GM19035 (cell line): Measurements from ENCODE around the gene GPC3.
"Not testable (repeated sequence)": the region's sequence is repeated elsewhere in the genome, so short reads cannot be mapped to it uniquely, and the experiment has no call there.

Experiments
- ATAC-seq: cut with Tn5 transposase; IDR thresholded peaks from one replicate; pipeline ENCODE4 v1.9.1; 2021; ENCODE audit not compliant: unreplicated experiment

Gene GPC3

DNA sequence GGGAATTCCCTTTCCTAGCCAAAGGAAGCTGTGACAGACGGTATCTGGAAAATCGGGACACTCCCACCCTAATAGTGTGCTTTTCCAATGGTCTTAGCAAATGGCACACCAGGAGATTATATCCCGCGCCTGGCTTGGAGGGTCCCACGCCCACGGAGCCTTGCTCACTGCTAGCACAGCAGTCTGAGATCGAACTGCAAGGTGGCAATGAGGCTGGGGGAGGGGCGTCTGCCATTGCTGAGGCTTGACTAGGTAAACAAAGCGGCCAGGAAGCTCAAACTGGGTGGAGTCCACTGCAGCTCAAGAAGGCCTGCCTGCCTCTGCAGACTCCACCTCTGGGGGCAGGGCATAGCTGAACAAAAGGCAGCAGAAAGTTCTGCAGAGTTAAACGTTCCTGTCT lies 364.0 kb downstream of the GPC3 start:
- not testable (repeated sequence) for ATAC-seq

DNA sequence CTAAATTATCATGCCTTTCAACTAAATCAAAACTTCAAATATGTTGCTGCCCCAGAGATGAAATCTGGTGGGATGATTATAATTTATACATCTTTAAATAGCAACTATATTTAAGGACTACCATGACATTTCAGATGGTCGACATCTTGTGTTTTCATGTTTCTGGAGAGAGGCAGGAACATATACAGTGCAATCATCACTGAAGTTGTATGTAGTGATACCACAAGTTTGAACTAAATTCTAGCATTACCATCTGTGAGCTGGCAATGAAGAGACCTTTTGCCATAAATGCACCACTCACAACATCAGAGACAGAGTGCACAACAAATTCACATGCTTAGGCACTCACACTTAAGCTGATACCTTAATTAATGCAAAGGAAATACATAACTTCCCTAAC lies 373.7 kb downstream of the GPC3 start:
- no peak for ATAC-seq

DNA sequence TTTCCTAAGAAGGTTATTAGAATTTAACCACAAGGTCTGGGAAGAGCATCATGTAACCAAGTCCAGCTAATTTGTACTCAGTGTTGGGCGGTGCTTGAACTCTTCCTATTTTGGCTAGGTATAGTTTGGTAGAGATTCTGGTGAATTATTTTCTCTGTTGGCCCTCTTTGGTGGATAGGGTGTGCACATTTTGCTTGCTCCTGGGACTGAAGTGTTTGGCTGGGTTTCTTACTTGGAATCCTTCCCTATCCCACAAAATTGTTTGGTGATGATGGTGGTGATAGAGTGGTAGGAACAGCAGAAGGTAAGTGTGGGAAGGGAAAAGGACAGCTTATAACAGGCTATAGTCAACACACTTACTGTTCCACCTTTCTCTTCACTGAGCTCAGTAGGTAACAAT lies 375.3 kb downstream of the GPC3 start:
- ATAC-seq, result no peak

DNA sequence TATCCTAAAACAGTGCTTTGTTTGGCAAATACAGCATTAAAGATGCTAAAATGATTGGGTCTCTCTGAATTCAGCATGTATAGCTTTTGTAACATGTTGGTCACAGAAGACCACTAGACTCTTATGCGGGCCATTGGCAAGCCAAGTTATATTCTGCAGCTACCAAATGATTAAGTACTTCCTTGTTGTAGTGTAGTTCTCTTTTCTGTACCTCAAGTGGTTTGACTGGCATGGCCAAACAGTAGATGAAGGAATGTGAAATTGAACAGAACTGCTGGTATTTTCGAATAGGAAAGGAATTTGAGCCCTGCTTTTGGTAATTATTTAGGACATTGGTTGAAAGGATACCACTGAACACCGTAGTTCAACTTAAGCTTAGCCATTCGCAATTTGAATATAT lies 376.2 kb downstream of the GPC3 start:
- ATAC-seq, result no peak

DNA sequence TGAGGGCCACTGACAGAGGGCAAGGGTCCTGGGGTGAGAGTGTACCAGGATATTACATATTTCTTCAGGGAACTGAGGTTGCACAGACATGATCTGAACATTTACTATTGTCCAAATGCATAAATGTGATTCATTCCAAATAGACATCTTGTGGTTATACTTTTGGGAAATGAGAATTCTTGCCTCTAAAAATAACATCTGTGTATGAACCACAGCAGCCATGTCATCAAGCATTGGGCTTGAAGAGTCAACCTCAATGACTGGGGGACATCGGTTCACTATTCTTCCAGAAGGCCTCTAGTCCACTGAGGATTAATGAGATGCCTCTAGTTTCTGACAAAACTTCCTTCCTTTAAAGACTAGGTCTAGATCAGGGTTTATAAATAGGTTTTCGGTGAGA lies 377.0 kb downstream of the GPC3 start:
- ATAC-seq, result no peak

DNA sequence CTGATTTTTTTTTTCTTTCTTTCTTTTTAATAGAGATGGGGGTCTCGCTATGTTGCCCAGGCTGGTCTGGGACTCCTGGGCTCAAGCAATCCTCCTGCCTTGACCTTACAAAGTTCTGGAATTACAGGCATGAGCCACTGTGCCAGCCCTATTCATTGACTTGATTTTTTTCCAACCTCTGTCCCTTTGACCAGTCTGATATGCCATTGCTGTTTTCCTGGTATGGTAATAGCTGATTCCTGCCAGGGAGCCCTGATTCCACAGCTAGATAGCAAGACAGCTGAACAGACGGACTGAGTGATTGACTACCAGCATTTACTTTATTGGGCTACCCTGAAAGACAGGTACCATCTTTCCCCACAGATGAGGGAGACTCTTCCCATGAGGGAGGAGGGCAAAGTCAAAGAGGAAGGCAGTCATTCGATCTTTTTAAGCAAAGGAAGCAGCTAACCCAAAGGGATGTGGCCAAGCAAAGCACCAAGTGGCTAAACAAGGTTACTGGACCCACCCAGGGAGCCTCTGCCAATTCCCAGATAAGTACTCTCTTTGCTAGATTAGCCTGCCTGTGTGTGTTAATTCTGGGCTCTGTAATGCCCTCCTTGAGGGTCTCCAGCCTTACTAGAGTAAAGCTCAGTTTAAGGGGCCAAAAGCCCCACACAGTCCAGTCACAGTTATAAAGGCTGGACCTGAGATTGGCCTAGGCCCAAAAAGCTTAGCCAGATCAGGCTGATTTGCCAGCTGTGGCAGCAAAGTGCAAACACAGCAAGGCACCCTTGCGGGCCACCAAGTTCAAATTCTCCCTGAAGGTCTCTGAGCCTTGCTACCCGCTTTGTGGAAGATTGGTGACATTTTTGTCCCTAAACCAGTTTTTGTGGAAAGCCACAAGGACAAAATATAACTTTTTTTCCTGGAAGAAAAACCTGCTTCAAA lies 377.7 kb downstream of the GPC3 start:
- no peak for ATAC-seq

DNA sequence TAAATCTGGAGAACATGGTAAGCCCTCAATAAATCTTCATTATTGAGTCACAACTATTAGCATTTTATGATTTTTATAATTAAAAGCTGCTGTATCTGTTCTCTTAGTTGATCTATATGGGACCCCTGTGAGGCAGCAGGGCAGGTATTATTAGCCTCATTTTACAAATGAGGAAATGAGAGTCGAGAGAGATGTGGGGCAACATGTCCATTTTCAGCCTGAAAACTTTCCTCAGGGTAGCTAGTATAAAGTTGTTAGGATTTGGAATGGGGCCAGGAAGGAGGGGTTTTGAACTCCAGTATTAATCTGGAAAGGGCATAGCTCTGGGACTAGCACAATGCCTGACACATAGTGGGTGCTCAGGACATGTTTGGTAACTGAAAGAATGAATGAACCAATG lies 378.4 kb downstream of the GPC3 start:
- ATAC-seq, result no peak

DNA sequence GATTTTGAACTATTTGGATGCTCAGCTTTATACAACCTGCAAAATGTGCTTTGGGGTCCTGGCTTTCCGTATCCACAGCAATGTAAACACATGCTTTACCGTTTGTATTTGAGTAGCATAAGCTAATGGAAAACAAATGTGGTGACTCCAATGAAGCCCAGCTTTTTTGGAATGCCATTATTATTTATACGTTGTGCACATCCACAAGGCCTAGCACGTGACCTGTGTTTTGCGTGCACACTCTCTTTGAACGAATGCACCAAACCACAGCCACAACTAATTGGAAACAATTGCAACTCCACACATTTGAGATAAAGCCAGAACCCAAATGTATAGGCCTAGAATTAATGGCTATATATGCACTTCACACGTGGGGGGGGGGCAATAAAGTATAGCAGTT lies 380.6 kb downstream of the GPC3 start:
- ATAC-seq, result no peak

DNA sequence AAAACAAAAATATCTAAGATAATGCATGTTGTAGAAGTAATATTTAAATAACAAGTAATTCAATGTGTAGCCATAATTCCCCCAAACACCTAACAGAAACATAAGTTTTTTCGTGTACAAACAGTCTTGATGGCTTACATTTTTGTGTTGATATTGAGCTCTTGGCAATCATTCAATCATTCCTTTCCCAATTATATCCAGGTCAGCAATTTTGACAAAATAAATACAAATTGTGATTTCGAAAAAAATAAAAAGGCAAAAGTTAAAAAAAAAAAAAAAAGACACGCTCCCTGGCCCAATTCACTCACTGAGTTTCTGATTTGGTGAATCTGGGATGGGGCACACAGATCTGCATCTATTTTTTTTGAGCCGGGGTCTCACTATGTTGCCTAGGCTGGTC lies 382.5 kb downstream of the GPC3 start:
- no peak for ATAC-seq

DNA sequence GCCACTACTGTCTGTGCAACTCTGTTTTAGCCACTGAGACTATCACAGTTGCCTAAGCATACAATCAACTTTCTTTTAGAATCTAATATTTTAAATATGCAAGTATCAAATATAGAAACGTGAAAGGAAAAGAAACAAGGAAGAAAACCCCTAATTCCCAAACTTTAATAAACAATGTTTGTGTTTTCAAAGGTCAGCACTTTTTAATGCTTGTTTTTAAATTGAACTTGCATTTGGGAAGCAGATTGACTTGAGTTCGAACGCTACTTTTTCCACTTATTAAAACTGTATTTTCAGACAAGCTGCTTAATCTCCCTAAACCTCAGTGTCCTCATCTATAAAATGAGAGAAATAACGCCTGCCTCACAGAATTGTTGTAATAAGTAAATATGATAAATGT lies 384.3 kb downstream of the GPC3 start:
- ATAC-seq, result no peak

DNA sequence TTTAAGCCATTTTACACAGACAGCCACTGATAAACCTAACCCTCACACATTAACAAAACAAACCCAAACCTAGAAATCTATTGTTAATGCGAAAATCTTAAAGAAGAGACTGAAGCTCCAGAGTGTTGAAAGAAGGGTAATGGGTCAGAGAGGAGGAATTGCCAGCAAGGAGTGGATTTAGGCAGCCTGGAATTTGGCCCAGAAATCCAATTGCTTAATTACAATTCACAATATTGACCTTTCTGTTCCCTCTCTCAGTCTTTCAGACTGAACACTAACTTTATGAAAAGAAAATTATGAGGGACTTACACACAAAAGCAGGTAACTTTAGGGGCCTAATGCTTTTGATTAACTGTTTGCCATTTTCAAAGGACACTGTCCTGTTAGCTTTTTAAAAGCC lies 384.9 kb downstream of the GPC3 start:
- ATAC-seq, result no peak

DNA sequence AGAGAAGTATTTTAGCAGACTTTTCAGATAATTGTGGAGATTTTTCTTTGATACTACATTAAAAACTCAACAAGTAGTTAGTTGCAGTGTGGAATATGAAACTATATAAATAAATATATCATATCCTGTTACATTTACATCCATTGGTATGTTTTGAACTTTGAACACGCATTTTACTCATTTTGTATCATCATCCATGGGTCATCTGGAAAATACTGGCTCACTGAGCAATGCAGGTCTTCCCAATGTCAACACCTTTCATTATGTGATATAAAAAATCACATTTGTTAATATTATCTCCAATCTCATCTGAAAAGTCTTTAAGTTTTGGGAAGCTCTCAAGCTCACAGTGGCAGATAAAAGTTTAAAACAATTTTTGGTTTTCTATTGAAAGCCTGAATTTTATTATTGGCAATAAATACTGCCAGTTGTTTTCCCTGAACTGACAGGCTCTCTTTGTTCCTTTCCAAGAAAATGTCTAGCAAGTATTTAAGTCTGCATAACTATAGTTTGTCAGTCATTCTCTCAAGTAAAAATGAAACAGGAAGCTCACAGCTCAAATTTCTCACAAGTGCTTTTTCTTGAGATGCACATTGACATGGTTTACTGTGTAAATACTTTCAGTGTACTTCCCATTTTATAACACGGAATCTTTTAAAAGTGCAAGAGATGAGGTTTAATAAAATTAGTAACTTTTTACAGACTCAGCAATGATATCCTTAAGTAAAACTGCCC lies 386.6 kb downstream of the GPC3 start:
- no peak for ATAC-seq

DNA sequence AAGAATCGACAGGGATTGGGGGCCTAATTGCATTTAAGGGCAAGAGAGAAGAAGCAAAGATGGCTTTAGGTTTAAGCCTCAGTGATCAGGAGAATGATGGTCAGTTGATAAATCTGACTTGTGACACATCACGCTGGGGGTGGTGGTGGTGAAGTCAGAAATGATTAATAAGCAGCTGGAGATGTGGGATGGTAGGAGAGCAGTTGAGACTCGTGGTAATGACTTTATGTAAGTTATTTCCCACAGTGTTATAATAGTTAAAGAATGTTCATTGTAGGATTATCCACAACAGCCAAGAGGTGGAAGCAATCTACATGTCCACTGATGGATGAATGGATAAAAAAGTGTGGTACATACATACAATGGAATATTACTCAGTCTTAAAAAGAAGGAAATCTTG lies 391.2 kb downstream of the GPC3 start:
- ATAC-seq, result no peak

DNA sequence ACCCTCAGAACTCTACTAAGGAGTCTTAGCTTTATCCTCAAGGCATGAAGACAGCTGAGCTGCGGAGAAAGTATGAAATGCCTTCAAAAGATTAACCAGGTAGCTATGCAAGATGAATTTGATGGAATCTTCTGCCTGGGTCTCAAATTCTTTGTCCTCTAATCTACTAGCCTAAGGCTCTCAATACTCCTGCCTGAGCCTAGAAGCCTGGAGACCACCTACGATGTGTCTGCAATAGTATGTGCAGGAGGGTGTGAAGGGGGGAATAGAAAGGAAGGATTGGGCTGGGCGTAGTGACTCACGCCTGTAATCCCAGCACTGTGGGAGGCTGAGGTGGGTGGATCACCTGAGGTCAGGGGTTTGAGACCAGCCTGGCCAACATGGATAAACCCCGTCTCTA lies 391.9 kb downstream of the GPC3 start:
- no peak for ATAC-seq

DNA sequence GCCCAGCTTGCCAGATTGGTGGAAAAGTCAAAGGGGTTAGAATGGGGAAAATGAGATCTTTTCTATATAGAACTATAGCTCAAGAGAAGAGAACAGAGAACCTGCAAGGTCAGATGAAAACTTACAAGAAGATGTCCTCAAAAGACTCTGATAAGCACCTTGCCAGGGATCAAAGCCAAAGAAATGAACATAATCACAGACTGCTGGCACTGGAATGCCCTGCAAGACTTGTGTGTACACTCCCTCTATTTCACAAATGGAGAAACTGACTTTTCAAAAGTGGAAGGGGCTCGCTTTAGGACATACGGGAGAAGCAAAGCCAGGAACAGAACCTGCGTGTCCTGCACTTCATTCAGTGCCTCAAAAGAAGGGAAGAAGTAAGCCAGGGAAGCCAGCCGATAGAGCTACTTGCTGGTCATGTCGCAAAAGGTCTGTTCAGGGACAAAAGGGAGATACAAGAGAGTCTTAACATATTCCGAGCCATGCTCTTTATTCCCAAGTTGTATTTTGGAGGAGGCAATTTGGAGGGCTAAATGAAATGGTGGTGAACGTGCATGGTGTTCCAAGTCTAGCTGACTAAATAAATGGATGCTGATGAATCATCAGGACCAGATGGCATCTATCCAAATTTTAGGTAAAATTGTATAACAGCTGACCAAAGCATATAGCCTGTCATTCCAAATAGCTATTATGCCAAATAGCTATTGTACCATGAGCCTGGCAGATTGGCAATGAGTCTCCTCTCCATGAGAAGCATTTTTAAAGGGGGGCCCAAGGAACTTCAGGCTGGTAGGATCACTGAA lies 394.5 kb downstream of the GPC3 start:
- ATAC-seq, result no peak

DNA sequence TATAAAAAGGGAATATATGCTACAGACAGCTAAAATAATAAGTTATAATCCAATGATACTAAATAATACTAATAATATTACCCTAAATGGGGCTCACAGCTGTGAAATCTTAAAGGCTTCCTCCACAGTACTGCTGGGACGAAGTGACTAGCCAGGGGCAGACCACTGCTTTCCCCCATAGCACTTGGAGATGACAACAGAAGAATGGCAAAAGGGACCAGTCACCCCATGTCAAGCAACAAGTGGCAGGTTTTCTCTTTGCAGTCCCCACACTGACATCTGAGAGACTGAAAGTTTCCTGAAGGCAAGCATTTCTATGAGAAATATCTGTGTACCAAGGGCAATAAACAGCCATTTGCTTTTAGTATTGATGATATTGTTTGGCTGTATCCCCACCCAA lies 396.6 kb downstream of the GPC3 start:
- ATAC-seq, result no peak

DNA sequence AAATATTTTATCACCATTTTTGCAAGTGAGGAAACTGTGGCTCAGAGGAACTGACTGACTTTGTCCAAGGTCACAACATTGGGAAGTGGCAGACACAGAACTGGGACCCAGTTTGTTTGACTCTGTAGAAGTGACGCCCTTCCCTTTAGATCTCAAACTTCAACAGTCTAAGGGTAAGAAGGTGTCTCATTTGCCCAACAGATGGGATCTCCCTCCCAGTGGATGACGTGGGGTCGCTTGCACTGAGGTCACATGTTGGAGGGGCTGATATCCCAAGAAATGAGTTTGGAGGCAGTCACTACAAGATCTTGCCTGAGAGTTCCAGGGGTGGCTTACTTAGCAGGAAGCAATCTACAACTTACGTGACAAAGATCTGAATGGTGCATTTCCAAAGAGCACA lies 397.6 kb downstream of the GPC3 start:
- no peak for ATAC-seq

DNA sequence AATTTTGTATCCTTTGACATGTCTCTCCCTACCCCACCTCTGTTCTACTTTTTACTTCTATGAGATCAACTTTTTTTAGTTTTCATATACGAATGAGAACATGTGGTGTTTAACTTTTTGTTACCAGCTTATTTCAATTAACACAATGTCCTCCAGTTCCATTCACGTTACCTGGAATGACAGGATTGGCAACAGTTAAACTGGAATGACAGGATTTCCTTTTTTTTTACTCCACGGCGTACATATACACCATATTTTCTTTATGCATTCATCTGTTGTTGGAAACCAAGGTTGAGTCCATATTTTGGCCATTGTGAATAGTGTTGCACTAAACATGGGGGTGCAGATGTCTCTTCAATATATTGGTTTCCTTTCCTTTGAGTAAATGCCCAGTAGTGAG lies 398.3 kb downstream of the GPC3 start:
- no peak for ATAC-seq

DNA sequence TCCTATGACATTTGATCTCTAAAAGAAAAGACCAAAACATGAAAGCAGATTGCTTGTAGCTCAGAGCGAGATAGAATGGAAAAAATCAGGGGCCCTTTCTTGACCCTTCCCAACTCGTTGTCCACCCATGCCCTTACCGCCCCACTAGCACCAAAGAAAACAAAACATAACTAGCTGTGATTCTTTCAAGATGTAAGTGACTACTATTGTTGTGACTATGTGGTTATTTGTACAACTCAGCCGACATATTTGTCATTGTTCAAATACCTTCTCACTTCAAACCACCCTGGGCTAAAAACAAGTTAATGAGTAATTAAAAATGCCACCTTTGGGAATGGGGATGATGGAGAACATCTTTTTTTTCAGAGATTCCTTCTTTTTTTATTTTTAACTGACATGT lies 399.0 kb downstream of the GPC3 start:
- ATAC-seq, result no peak

DNA sequence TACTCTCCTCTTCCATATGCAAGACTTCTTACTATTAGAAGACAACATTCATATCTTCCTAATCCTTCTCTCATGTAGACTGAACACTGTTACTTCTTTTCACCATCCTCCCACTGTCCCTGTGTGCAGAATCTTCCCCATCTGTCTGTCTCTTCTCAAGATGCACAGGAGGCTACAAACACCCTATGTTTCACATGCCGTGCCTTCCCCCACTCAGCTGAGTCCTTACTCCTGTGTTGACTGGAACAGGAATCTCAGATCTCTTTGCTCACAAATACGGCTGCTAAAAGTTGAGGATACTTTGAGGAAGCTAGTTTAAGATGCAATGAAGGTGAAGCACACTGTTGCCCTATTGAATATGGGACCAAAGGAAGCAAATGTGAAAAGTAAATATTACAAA lies 401.6 kb downstream of the GPC3 start:
- ATAC-seq, result no peak

DNA sequence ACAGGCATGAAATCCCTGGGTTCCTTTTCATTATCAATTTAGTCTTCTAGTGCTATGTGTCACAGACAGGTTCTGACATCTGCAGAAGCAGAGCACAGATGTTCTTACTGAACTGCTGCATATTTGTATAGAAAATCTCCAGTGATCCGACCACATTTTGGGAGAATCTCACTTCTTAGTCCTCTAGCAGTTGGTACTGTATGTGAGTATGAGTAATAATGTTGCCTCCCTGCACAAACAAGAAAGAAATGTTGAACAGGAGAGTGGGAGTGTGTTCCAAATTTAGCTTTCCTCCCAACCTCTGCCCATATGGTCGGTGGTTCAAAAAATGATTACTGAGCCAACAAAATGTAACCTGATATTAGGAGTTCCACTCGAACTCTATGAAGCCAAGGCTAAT lies 404.8 kb downstream of the GPC3 start:
- no peak for ATAC-seq

DNA sequence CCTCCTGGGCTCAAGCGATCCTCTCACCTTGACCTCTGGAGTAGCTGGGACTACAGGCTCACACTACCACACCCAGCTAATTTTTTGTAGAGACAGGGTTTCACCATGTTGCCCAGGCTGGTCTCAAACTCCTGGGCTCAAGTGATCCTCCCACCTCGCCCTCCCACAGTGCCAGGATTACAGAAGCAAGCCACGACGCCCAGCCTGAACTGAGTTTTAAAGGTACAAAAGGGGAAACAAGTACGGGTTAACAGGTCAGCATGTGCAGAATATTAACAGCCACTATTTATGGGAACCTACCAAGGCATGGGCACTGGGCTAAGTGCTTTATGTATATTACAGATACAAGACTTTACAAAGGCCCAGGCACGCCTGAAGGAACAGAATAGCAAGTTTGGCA lies 405.8 kb downstream of the GPC3 start:
- ATAC-seq, result no peak
